GM10266 (cell line): ENCODE measurements around the gene CCPG1.

ENCODE experiments used
- DNase-seq: peaks from one replicate; pipeline ENCODE4 v3.0.0; 2012; ENCODE audit errors: extremely low spot score
- CTCF ChIP-seq: IDR thresholded peaks from 2 replicates; pipeline ENCODE4 v1.5.1; 2012; ENCODE audit warnings: mild to moderate bottlenecking, low read depth; ENCODE audit not compliant: control insufficient read depth, insufficient read depth; ENCODE audit errors: missing control alignments

The CCPG1 gene

GRCh38 chr15:55394694-55395093, 13.5 kb downstream of the CCPG1 start:
- DNase-seq, result no peak
- no peak for TF ChIP-seq CTCF

GRCh38 chr15:55389264-55389607, 18.9 kb downstream of the CCPG1 start:
- DNase-seq, result no peak

GRCh38 chr15:55387027-55387426, 21.1 kb downstream of the CCPG1 start:
- TF ChIP-seq CTCF, result no peak

More at GRCh38 chr15:55389264-55389607, 18.9 kb downstream of the CCPG1 start:
- TF ChIP-seq CTCF, result no peak

GRCh38 chr15:55383687-55384086, 24.5 kb downstream of the CCPG1 start:
- no peak for DNase-seq
- no peak for TF ChIP-seq CTCF

More at GRCh38 chr15:55387027-55387426, 21.1 kb downstream of the CCPG1 start:
- DNase-seq, result no peak

GRCh38 chr15:55381595-55381994, 26.6 kb downstream of the CCPG1 start:
- TF ChIP-seq CTCF, result no peak
- DNase-seq, result no peak

GRCh38 chr15:55379095-55379494, 29.1 kb downstream of the CCPG1 start:
- no peak for TF ChIP-seq CTCF
- DNase-seq, result no peak

- DNase-seq, result peak; percentile 26
- TF ChIP-seq CTCF, result no peak
Observed at GRCh38 chr15:55372701-55373440, 35.3 kb downstream of the CCPG1 start.
